IMR-90 (cell line): ENCODE measurements around the gene GLMP. TPM values are rescaled to one million over a fixed set of nuclear protein-coding genes. Genes with fewer than 3 reads are reported as not detected.

Source experiments
- ATAC-seq: fragments of 200-7000 bp; cut with Tn5 transposase; 2 replicates; pipeline ENCODE4 v1.9.1; 2020; ENCODE audit warnings: low read depth, mild to moderate bottlenecking, moderate library complexity
- BruUV-seq: library from RNA; stranded (reverse); fragments of 400-500 nt; replicated peaks from 2 replicates; lab custom pipeline; 2021; lab: Mats Ljungman, UMichigan
- CTCF ChIA-PET: fragments of 300-600 bp; formaldehyde crosslinking; extraction: SDS; loops from one replicate; lab custom pipeline; 2021; ENCODE audit warnings: antibody characterized with exemption; lab: Yijun Ruan, JAX
- POLR2A ChIA-PET: fragments of 300-600 bp; sonication (Branson Sonifier 250); formaldehyde crosslinking; loops from one replicate; lab custom pipeline; 2022; ENCODE audit warnings: antibody characterized with exemption; ENCODE audit not compliant: unreplicated experiment; lab: Charles Lee
- DNase-seq: peaks from one replicate; pipeline ENCODE4 v3.0.0; 2013
- H2AFZ ChIP-seq: replicated peaks from 2 replicates; pipeline ENCODE3; 2013; ENCODE audit warnings: low read length, mild to moderate bottlenecking; ENCODE audit not compliant: poor library complexity
- H2AK5ac ChIP-seq: 2 replicates; pipeline ENCODE4 v1.6.1; 2013; ENCODE audit warnings: low read depth, low read length, inconsistent platforms
- H2AK9ac ChIP-seq: replicated peaks from 2 replicates; pipeline ENCODE3; 2013; ENCODE audit warnings: mild to moderate bottlenecking, low read depth, low read length, moderate library complexity; ENCODE audit not compliant: poor library complexity
- H2BK120ac ChIP-seq: 2 replicates; pipeline ENCODE4 v1.6.1; 2013; ENCODE audit warnings: low read depth, low read length, inconsistent platforms
- H2BK15ac ChIP-seq: 3 replicates; pipeline ENCODE4 v1.6.1; 2013; ENCODE audit warnings: low read depth, low read length, inconsistent platforms
- H2BK20ac ChIP-seq: 2 replicates; pipeline ENCODE4 v1.6.1; 2013; ENCODE audit warnings: low read depth, mild to moderate bottlenecking, inconsistent platforms, low read length, moderate library complexity
- H2BK5ac ChIP-seq: 2 replicates; pipeline ENCODE4 v1.6.1; 2013; ENCODE audit warnings: mild to moderate bottlenecking, low read depth, low read length, inconsistent platforms; ENCODE audit not compliant: poor library complexity, severe bottlenecking
- H3K14ac ChIP-seq: replicated peaks from 2 replicates; pipeline ENCODE4 v1.6.1; 2013; ENCODE audit warnings: low read depth, low read length, inconsistent platforms
- H3K18ac ChIP-seq: 2 replicates; pipeline ENCODE4 v1.6.1; 2013; ENCODE audit warnings: low read depth, low read length, control low read depth
- H3K23ac ChIP-seq: 2 replicates; pipeline ENCODE4 v1.6.1; 2013; ENCODE audit warnings: low read depth, low read length, inconsistent platforms
- H3K27ac ChIP-seq: 2 replicates; pipeline ENCODE4 v1.5.1; 2013; ENCODE audit warnings: mild to moderate bottlenecking, control low read depth, low read length; ENCODE audit not compliant: insufficient read depth
- H3K27me3 ChIP-seq: 2 replicates; pipeline ENCODE4 v1.6.1; 2013; ENCODE audit warnings: low read length; ENCODE audit not compliant: control insufficient read depth, insufficient read depth
- H3K36me3 ChIP-seq: 2 replicates; pipeline ENCODE4 v1.6.1; 2013; ENCODE audit warnings: low read length, mixed read lengths; ENCODE audit not compliant: control insufficient read depth, insufficient read depth
- H3K4ac ChIP-seq: 2 replicates; pipeline ENCODE4 v1.6.1; 2013; ENCODE audit warnings: low read depth, low read length, inconsistent platforms
- H3K4me1 ChIP-seq: 2 replicates; pipeline ENCODE4 v1.6.1; 2013; ENCODE audit warnings: low read length, mixed read lengths; ENCODE audit not compliant: control insufficient read depth, insufficient read depth
- H3K4me2 ChIP-seq: 2 replicates; pipeline ENCODE4 v1.6.1; 2013; ENCODE audit warnings: low read depth, mild to moderate bottlenecking, control low read depth, low read length, moderate library complexity
- H3K4me3 ChIP-seq: 2 replicates; pipeline ENCODE4 v1.5.1; 2013; ENCODE audit warnings: low read depth, mild to moderate bottlenecking, control low read depth, low read length, moderate library complexity; ENCODE audit not compliant: insufficient read depth
- H3K56ac ChIP-seq: 2 replicates; pipeline ENCODE4 v1.6.1; 2013; ENCODE audit warnings: low read length, inconsistent platforms; ENCODE audit not compliant: insufficient read depth; ENCODE audit errors: extremely low read depth
- H3K79me1 ChIP-seq, 2 experiments: 2 replicates each; pipeline ENCODE4 v1.6.1; 2013; ENCODE audit warnings: low read length in 2 of 2, inconsistent platforms in 1 of 2, low read depth in 1 of 2
- H3K9ac ChIP-seq: 2 replicates; pipeline ENCODE4 v1.6.1; 2013; ENCODE audit warnings: low read depth, low read length, control low read depth
- H3K9me1 ChIP-seq: 2 replicates; pipeline ENCODE4 v1.6.1; 2013; ENCODE audit warnings: low read length, inconsistent platforms; ENCODE audit not compliant: insufficient read depth
- H3K9me3 ChIP-seq: 2 replicates; pipeline ENCODE4 v1.6.1; 2013; ENCODE audit warnings: low read length; ENCODE audit not compliant: control insufficient read depth, insufficient read depth
- H4K20me1 ChIP-seq: 2 replicates; pipeline ENCODE4 v1.6.1; 2013; ENCODE audit warnings: low read length, inconsistent platforms; ENCODE audit not compliant: insufficient read depth
- H4K5ac ChIP-seq: 2 replicates; pipeline ENCODE4 v1.6.1; 2013; ENCODE audit warnings: mild to moderate bottlenecking, low read depth, low read length, control low read depth
- H4K8ac ChIP-seq, 2 experiments: 2 replicates each; pipeline ENCODE4 v1.6.1; 2013; ENCODE audit warnings: low read depth in 2 of 2, low read length in 2 of 2, control low read depth in 1 of 2, inconsistent platforms in 1 of 2
- H4K91ac ChIP-seq: 2 replicates; pipeline ENCODE4 v1.6.1; 2013; ENCODE audit warnings: low read depth, low read length, inconsistent platforms; ENCODE audit not compliant: insufficient read depth
- BHLHE40 ChIP-seq: fragments of 150-350 bp; IDR thresholded peaks from 2 replicates; pipeline ENCODE4 v1.6.1; 2016; ENCODE audit warnings: mild to moderate bottlenecking, low read depth, low read length
- CEBPB ChIP-seq: IDR thresholded peaks from 2 replicates; pipeline ENCODE4 v1.6.1; 2012; ENCODE audit warnings: low read depth, low read length, improper control_type of control experiment
- CHD1 ChIP-seq: IDR thresholded peaks from 2 replicates; pipeline ENCODE4 v1.6.1; 2012; ENCODE audit warnings: low read depth, low read length, improper control_type of control experiment
- FOS ChIP-seq: fragments of 150-350 bp; IDR thresholded peaks from 2 replicates; pipeline ENCODE4 v1.6.1; 2016; ENCODE audit warnings: low read depth, low read length
- MAFK ChIP-seq: IDR thresholded peaks from 2 replicates; pipeline ENCODE4 v1.6.1; 2012; ENCODE audit warnings: low read depth, low read length, improper control_type of control experiment
- MAZ ChIP-seq: IDR thresholded peaks from 2 replicates; pipeline ENCODE4 v1.6.1; 2012; ENCODE audit warnings: low read depth, mild to moderate bottlenecking, low read length, improper control_type of control experiment, moderate library complexity, borderline replicate concordance
- MXI1 ChIP-seq: IDR thresholded peaks from 2 replicates; pipeline ENCODE4 v1.6.1; 2012; ENCODE audit warnings: low read depth, mild to moderate bottlenecking, low read length, moderate library complexity, borderline replicate concordance
- NFE2L2 ChIP-seq: fragments of 150-350 bp; IDR thresholded peaks from 2 replicates; pipeline ENCODE4 v1.6.1; 2016; ENCODE audit warnings: low read depth, mild to moderate bottlenecking, low read length
- POLR2A ChIP-seq: IDR thresholded peaks from 2 replicates; pipeline ENCODE4 v1.6.1; 2012; ENCODE audit warnings: mild to moderate bottlenecking, low read depth, low read length
- RAD21 ChIP-seq: IDR thresholded peaks from 2 replicates; pipeline ENCODE4 v1.6.1; 2012; ENCODE audit warnings: low read length, improper control_type of control experiment
- RCOR1 ChIP-seq: IDR thresholded peaks from 2 replicates; pipeline ENCODE4 v1.6.1; 2012; ENCODE audit warnings: mild to moderate bottlenecking, low read length, improper control_type of control experiment; ENCODE audit not compliant: insufficient replicate concordance
- RFX5 ChIP-seq: IDR thresholded peaks from 2 replicates; pipeline ENCODE4 v1.8.0; 2012; ENCODE audit warnings: low read depth, mild to moderate bottlenecking, low read length, moderate library complexity
- SMC3 ChIP-seq: fragments of 150-350 bp; IDR thresholded peaks from 2 replicates; pipeline ENCODE4 v1.6.1; 2016; ENCODE audit warnings: low read depth, mild to moderate bottlenecking, antibody characterized with exemption, low read length, moderate library complexity
- WGBS, 2 experiments: methylation state at CpG; one replicate each; pipeline versions ENCODE4 v1.1.5 to v1.1.7; 2013; ENCODE audit warnings: missing lambda C conversion rate in 2 of 2; ENCODE audit not compliant: insufficient read length in 1 of 2; ENCODE audit errors: extremely low coverage in 2 of 2; 5-methylcytosine and 5-hydroxymethylcytosine counted together
- dilution Hi-C: fragments of 300-500 bp; cut with HindIII; formaldehyde crosslinking; loops from one replicate; pipeline ENCODE4 v1.14.3; 2018; ENCODE audit warnings: low sequenced_read_pairs; ENCODE audit not compliant: unreplicated experiment
- in situ Hi-C: fragments of 300-500 bp; cut with MboI; formaldehyde crosslinking; loops from 3 replicates; pipeline ENCODE4 v1.14.3; 2019; ENCODE audit warnings: low sequenced_read_pairs, inconsistent platforms, mixed read lengths
- intact Hi-C: fragments of 100-400 bp; cut with micrococcal nuclease; formaldehyde crosslinking; loops from 2 replicates; pipeline ENCODE4 v1.10.0; 2022
- polyA plus RNA-seq, 3 experiments: library from polyadenylated mRNA; depleted of rRNA; stranded (reverse); fragments of >200 nt; gene quantifications; 2 replicates each; pipeline ENCODE4 v1.2.3, GENCODE V29; 2012; ENCODE audit warnings: low replicate concordance in 1 of 3
- total RNA-seq: library from RNA; depleted of rRNA; stranded (reverse); fragments of >200 nt; gene quantifications from 2 replicates; pipeline ENCODE4 v1.2.3, GENCODE V29; 2012
- TF ChIP-seq, protein P1 (sequence below): conservative IDR thresholded peaks from 2 replicates; pipeline ENCODE4 v1.5.1; 2012; ENCODE audit warnings: mild to moderate bottlenecking, low read depth, low read length, improper control_type of control experiment
- TF ChIP-seq, protein P2 (sequence below): fragments of 150-350 bp; IDR thresholded peaks from 2 replicates; pipeline ENCODE4 v1.6.1; 2017; ENCODE audit warnings: mild to moderate bottlenecking, antibody characterized with exemption, low read length, low read depth
- TF ChIP-seq, protein P3 (sequence below): fragments of 150-350 bp; IDR thresholded peaks from 2 replicates; pipeline ENCODE4 v1.6.1; 2016; ENCODE audit warnings: low read depth, mild to moderate bottlenecking, low read length, moderate library complexity, borderline replicate concordance

Gene GLMP
- total and polyA plus RNA-seq, 2 of the 4 experiments (the other 2 are of a cell fraction): 32.6 to 43.1 TPM

DNA sequence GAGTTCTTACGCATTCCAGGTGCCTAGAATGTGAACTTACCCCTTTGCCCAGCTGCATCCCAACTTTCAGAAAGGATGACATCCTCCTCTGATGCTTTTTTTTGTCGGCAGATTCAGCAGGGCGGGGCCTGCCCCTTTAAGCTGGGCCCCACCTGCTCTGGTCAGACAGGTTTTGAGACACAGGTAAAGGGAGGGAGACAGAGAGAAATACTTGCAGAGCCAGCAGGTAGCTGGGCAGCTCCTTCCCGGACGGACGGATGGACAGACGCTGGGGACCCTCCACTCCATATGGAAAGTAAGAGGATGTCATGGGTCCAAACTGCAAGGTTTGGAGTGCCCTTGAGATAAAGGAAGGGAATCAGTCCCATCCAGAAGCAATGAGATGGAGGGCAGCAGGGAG lies 11.4 kb downstream of the GLMP start, which contains the start of gene TMEM79:
TSS of gene TMEM79 (plus strand) at position 214 of the 400 bp plus-strand sequence. CDS start 902 bp downstream, outside the sequence.
- H4K91ac ChIP-seq: peak within 1 kb of the TSS; percentile 85
- H2BK120ac ChIP-seq: peak within 1 kb of the TSS; percentile 18; the same call in 1 of the 2 replicates
- H3K18ac ChIP-seq: no peak within 1 kb of the TSS; the same call in 1 of the 2 replicates
- peak within 1 kb of the TSS; percentile 99 for H3K14ac ChIP-seq
- H2AK5ac ChIP-seq: peak within 1 kb of the TSS; percentile 63
- H3K4me2 ChIP-seq: peak within 1 kb of the TSS; percentile 83
- peak within 1 kb of the TSS; percentile 92 for H2AK9ac ChIP-seq
- H3K4me1 ChIP-seq: peaks cover 9% of the 10 kb centered on the region
- BruUV-seq: no TSS peak
- WGBS, 2 experiments: no CpG with 5 or more reads among the region's 7 CpGs
- H3K4ac ChIP-seq: peak within 1 kb of the TSS; percentile 95
- in situ Hi-C loops (no loop called here), intact Hi-C loops (no loop called here), dilution Hi-C loops (no loop called here)
- H2BK20ac ChIP-seq: no peak within 1 kb of the TSS
- no peaks in the 10 kb centered on the region for H3K27me3 ChIP-seq
- peak within 1 kb of the TSS; percentile 59 to 99 for H4K8ac ChIP-seq
- H4K5ac ChIP-seq: peak within 1 kb of the TSS; percentile 74
- peak within 1 kb of the TSS; percentile 67 for H2BK5ac ChIP-seq
- no peak for TF ChIP-seq MAFK
- TF ChIP-seq, protein P1, sequence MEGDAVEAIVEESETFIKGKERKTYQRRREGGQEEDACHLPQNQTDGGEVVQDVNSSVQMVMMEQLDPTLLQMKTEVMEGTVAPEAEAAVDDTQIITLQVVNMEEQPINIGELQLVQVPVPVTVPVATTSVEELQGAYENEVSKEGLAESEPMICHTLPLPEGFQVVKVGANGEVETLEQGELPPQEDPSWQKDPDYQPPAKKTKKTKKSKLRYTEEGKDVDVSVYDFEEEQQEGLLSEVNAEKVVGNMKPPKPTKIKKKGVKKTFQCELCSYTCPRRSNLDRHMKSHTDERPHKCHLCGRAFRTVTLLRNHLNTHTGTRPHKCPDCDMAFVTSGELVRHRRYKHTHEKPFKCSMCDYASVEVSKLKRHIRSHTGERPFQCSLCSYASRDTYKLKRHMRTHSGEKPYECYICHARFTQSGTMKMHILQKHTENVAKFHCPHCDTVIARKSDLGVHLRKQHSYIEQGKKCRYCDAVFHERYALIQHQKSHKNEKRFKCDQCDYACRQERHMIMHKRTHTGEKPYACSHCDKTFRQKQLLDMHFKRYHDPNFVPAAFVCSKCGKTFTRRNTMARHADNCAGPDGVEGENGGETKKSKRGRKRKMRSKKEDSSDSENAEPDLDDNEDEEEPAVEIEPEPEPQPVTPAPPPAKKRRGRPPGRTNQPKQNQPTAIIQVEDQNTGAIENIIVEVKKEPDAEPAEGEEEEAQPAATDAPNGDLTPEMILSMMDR: no peak
- TF ChIP-seq SMC3: no peak
- TF ChIP-seq RFX5: no peak
- no peak for TF ChIP-seq NFE2L2
- TF ChIP-seq CHD1: no peak
- no peak for TF ChIP-seq POLR2A
- TF ChIP-seq MXI1: no peak
- TF ChIP-seq CEBPB: no peak
- TF ChIP-seq MAZ: no peak
- no peak for TF ChIP-seq FOS
- no peak for TF ChIP-seq RAD21
- TF ChIP-seq, protein P2, sequence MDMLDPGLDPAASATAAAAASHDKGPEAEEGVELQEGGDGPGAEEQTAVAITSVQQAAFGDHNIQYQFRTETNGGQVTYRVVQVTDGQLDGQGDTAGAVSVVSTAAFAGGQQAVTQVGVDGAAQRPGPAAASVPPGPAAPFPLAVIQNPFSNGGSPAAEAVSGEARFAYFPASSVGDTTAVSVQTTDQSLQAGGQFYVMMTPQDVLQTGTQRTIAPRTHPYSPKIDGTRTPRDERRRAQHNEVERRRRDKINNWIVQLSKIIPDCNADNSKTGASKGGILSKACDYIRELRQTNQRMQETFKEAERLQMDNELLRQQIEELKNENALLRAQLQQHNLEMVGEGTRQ: no peak
- no peak for TF ChIP-seq BHLHE40
- TF ChIP-seq, protein P3, sequence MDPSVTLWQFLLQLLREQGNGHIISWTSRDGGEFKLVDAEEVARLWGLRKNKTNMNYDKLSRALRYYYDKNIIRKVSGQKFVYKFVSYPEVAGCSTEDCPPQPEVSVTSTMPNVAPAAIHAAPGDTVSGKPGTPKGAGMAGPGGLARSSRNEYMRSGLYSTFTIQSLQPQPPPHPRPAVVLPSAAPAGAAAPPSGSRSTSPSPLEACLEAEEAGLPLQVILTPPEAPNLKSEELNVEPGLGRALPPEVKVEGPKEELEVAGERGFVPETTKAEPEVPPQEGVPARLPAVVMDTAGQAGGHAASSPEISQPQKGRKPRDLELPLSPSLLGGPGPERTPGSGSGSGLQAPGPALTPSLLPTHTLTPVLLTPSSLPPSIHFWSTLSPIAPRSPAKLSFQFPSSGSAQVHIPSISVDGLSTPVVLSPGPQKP: no peak
- no peak for TF ChIP-seq RCOR1
- no peaks in the 10 kb centered on the region for H3K9me3 ChIP-seq
- H4K20me1 ChIP-seq: peaks cover 24% of the 10 kb centered on the region
- POLR2A ChIA-PET: no interaction called here
- peak within 1 kb of the TSS; percentile 67 for H3K4me3 ChIP-seq
- peak within 1 kb of the TSS; percentile 62 for H3K27ac ChIP-seq
- H3K56ac ChIP-seq: peak within 1 kb of the TSS; percentile 77
- ATAC-seq: no peak
- H2BK15ac ChIP-seq: no peak within 1 kb of the TSS; the same call in 2 of the 3 replicates
- CTCF ChIA-PET: no interaction called here
- H2AFZ ChIP-seq: peak within 1 kb of the TSS; percentile 92
- DNase-seq: no peak
- peaks cover 31 to 54% of the 10 kb centered on the region in 2 experiments; a peak in 3 of 4 replicates for H3K79me1 ChIP-seq
- H3K36me3 ChIP-seq: peaks cover 10% of the 10 kb centered on the region; the same call in 1 of the 2 replicates
- H3K9me1 ChIP-seq: peaks cover 7% of the 10 kb centered on the region
- H3K23ac ChIP-seq: peak within 1 kb of the TSS; percentile 97; the same call in 1 of the 2 replicates
- peak within 1 kb of the TSS; percentile 76 for H3K9ac ChIP-seq
